GM18519 (cell line): ENCODE data around the gene MRPS31.
"Not testable (repeated sequence)": the region's sequence is repeated elsewhere in the genome, so short reads cannot be mapped to it uniquely, and the experiment has no call there.

Experiments
- ATAC-seq: cut with Tn5 transposase; IDR thresholded peaks from one replicate; pipeline ENCODE4 v1.9.1; 2021; ENCODE audit warnings: mild to moderate bottlenecking, moderate library complexity; ENCODE audit not compliant: unreplicated experiment, low FRiP score

Gene MRPS31

DNA sequence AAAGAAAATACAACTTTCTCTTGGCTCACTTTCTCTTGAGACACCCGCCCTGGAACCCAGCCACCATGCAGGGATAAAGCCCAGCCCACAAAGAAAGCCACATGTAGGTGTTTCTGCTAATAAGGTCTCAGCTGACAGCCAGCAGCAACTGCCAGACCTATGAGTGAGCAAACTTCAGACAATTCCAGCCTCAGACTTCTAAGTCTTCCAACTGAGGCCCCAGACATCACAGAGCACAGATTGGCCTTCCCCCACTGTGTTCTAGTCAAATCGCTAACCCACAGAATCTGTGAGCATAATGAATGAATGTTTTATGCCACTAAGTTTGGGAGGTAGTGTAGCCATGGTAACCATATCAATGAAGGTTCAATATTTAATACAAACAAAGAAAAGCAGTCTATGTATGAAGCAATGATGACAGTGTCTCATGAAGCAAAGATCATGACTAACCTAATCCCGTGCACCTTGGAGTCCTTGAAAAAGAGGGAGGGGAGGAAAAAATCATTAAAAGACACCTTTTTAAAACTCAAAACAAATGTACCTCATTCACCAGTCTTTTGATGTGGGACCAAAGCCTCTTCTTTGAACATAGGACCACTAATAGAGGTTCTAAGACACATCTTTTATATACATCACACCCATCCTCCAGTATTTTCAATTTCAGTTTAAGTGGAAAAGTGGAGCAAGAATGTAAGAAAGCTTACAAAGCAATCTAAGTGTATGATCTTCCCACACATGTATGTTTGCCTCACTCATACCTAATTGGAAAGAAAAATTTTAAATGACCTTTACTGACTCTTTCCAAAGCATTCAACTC lies 6.2 kb downstream of the MRPS31 start:
- ATAC-seq = no peak

DNA sequence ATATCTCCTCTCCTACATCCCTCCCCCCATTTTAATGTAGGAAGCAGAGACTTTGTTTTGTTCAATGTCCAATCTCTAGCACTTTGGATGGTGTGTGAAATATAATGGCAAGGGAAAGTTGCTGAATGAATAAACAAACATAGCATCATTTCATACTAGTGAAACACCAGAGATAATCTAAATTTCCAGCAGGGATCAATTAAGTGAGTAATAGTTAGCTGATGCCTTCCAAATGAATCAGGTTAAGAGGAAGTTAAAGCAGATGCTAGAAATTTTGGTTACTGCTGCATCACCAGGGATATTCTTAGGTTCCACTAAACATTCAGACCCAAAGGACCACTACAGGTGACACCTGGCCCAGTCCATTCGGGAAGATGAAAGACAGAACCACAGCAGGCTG lies 8.1 kb downstream of the MRPS31 start:
- no peak for ATAC-seq

DNA sequence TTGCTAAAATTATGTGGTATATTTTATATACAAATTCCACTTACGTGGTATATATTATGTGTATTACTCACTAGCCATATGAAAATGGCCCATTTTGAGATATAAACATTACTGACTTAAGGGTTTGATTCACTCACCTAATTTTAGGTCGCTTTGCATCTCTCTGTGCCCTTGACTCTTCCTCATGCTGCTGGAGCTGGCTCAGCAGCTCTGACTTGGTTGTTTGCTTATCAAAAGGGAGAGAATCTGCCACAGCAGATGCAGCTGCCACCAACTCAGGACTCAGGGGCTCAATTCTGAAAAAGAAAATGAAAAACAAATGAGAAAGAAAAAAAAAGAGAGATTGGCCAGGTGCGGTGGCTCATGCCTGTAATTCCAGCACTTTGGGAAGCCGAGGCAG lies 12.2 kb downstream of the MRPS31 start:
- ATAC-seq = no peak

DNA sequence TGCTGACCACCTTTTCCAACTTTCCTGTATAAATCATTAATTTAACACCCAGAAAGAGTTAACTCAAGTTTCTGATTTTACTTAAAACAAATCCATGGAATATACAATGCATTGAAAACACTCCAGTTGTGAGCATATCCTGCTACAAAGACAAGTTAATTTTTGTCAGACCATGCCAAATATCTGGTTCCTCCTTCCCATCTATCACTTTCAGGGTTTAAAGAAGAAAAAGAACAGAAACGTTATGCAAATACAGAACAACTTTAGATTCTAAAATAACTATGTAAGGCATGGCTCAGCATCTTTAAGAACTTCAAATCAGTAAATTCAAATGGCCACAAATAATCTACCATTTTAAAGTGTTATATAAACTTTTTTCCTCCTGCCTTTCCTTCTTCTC lies 14.9 kb downstream of the MRPS31 start:
- ATAC-seq = no peak

DNA sequence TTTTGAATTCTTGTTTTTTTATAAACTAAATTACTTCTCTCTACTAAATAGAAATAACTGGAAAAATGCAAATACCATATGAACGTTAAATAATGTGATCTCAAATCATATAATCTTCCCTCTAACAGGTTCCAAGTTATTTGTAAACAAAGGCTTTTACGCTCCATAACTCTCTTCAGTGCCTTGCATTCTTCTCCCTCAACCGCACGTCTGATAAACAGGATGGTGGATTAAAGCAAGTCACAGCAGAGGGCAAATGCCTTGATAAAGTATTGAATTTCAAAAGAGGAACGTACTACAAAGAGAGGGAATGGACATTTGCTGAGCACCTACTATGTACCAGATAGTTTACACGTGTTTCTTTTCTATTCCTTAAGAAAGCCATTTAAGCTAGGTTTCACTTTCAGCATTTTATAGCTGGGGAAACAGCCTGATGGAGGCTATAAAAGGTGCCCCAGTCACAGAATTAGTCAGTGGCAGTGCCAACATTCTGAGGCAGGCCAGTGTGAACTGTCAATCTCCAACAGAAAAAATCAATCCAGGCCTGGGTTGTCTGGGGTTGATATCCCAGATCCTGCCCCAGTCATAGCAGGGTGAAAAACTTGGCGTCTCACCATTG lies 15.8 kb downstream of the MRPS31 start:
- ATAC-seq = no peak

DNA sequence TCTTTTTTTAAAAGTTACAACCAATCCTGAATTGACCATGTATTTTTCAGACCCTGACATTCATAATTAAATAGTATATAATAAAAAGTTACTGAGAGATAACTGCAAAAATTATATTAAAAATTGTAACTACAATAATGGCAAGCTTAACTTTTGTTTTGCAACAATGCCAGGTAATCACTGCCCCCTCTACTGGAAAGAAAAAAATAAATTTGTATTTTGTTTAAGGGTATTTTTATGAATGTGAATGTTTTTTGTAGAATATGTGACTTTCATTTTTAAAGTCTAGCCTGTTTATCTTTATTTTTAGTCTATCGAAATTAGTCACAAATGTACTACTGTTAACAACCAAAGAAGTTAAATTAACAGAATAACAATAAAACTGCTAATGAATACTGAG lies 21.7 kb downstream of the MRPS31 start:
- no peak for ATAC-seq

DNA sequence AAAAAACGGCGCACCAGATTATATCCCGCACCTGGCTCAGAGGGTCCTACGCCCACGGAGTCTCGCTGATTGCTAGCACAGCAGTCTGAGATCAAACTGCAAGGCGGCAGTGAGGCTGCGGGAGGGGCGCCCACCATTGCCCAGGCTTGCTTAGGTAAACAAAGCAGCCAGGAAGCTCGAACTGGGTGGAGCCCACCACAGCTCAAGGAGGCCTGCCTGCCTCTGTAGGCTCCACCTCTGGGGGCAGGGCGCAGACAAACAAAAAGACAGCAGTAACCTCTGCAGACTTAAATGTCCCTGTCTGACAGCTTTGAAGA lies 35.8 kb downstream of the MRPS31 start:
- ATAC-seq = not testable (repeated sequence)

DNA sequence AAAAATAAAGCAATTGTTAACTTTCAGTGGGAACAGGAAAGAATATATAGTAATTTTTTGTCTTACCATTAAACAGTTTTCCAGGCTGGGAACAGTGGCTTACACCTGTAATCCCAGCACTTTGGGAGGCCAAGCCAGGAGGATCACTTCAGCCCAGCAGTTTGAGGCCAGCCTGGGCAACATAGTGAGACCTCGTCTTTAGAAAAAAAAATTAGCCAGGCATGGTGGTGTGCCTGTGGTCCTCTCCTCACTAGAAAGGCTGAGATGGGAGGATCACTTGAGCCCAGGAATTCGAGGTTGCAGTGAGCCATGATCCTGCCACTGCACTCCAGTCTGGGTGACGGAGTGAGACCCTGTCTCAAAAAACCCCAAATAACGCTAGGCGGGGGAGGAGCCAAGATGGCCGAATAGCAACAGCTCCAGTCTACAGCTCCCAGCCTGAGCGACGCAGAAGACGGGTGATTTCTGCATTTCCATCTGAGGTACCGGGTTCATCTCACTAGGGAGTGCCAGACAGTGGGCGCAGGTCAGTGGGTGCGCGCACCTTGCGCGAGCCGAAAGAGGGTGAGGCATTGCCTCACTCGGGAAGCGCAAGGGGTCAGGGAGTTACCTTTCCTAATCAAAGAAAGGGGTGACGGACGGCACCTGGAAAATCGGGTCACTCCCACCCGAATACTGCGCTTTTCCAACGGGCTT lies 36.3 kb downstream of the MRPS31 start:
- not testable (repeated sequence) for ATAC-seq

DNA sequence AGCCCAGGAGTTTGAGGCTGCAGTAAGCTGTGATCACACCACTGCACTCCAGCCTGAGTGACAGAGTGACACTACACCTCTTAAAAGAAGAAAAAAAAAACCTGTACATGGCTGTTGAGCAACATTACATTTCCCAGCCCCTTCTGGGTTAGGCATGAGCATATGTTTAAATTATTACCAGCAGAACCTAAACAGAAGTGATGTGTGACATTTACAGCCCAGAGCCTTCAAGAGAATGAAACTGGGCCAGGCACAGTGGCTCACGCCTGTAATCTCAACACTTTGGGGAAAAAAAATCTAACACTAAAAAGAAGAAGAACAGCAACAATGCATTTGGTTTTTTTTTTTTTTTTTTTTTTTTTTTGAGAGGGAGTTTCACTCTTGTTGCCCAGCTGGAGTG lies 38.3 kb downstream of the MRPS31 start:
- no peak for ATAC-seq

DNA sequence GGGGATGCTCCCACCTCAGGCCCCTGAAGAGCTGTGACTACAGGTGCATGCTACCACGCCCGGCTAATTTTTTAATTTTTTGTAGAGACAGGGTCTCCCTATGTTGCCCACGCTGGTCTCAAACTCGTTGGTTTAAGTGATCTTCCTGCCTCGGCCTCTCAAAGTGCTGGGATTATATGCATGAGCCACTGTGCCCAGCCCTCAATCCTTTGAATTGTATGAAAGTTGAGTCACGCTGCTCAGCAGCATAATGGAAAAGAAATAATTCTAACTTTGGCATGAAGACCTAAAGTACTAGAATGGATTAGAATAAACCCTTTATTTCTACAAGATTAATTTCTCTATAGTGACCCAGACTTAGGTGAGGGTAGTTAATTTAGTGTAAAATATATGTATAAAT lies 42.4 kb downstream of the MRPS31 start:
- no peak for ATAC-seq

DNA sequence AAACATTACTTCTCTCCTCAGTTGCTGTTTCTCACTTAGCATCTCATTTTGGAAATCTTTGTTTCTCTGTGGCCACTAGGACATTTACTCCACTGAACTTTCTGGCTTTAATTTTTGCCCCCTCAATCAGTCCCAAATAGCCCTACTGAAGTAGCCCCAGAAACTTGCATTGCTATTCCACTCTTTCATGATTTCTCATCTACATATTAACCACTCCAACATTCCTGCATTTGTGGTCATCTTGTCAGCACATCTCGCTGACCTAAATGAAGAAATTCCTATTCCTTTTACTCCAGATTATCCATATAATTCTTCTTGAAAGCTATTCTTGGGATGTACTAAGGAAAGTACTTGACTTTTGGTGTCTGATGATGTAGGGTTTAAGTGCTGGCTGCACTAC lies 56.6 kb downstream of the MRPS31 start:
- not testable (repeated sequence) for ATAC-seq

DNA sequence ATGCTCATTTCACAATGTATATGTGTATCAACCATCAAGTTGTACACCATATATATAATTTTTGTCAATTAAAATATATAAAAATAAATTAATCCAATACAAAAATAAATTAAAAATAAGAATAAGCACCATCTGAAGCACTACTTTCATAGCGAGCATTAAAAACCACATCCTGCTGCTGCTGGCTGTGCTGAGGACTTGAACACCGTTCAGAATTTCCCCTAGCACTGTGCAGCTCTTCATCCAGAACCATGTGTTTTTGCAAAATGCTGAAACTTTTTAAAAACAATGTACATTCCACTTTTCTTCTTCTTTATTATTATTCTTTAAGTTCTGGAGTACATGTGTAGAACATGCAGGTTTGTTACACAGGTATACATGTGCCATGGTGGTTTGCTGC lies 64.6 kb downstream of the MRPS31 start:
- no peak for ATAC-seq

DNA sequence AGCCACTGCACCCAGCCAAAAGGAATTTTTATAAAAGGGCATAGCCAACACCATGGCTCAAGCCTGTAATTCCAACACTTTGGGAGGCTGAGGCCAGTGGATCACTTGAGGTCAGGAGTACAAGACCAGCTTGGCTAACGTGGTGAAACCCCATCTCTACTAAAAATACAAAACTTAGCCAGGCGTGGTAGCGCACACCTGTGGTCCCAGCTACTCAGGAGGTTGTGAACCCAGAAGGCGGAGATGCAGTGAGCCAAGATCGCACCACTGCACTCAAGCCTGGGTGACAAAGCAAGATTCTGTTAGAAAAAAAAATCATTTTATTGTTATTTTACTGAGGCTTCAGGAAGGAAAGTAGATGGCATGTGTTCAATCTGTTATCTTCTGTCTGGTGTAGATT lies 73.3 kb downstream of the MRPS31 start:
- ATAC-seq = peak; percentile 55

DNA sequence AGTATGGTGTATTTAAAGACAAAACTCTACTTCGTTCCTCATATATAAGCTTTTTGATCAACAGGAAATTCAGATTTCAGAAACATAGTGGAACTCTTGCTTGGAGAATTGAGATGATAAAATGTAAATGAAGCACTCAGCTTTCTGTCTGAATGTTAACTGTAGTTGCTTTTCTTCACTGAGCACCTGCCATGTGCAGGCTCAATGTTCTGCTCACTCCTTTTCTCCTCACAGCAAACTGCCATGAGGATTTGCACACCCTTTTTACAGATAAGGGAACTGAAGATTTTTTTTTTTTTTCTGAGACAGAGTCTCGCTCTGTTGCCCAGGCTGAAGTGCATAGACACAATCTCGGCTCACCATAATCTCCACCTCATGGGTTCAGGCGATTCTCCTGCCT lies 76.6 kb downstream of the MRPS31 start:
- ATAC-seq = no peak

DNA sequence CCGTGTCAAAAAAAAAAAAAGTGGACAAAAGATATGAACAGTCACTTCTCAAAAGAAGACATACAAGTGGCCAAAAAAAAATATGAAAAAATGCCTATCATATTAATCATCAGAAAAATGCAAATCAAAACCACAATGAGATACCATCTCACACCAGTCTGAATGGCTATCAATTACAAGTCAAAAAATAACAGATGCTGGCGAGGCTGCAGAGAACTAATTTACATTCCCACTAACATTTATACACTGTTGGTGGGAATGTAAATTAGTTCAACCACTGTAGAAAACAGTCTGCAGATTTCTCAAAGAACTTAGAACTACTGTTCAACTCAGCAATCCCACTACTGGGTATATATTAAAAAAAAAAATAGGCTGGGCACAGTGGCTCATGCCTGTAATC lies 78.0 kb downstream of the MRPS31 start:
- no peak for ATAC-seq

DNA sequence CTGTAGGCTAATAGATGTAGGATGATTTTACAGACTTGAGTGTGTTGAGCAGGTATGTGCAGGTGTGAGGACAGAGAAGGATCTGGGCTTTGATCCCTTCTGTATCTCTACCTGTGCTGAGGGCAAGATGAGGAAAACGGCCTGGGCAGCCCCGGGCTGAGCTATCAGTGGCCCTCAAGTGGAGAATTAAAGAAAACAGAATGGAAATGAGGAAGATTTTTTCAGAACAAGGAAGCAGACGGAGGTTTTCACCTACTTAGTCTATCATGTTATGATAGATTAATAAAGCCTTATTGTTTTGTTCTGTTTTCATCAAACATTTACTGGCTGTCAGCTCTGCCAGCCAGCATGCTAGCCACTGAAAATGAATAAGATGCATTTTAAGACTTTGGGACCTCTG lies 82.2 kb downstream of the MRPS31 start:
- ATAC-seq = no peak

DNA sequence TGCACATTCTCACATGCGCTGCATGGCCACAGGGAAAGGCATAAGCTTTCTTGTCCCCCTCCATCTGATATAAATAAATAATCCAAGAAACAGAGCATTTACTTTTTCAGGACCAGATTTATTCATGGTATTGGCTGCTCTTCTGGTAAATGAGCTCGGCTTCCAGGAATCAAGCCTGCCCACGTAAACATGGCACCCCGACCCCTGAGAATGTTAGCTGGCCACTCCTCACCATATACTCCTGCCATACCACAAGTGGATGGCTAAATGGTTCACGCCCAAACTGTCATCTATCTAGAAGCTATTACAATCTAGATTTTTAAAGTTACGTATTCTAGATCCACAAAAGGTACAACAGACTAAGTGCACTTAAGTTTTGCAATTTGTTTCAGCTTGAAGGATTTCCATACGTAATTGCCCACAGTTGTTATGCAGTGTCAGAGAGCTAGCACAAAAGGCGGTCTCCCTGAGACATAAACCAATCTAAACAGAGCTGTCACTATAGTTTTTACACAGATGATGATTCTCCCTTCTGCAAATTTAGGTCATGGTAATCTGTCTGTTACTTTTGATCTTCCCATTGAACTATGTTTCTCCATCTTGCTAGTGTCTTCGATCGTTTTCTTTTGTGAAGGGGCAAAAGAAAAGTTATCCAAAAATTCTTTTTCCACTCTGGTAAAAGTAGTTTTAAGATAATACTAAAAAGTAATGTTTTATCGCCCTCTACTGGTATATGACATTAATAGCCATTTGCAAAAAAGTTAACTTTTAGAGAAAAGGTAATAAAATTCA lies 88.3 kb downstream of the MRPS31 start:
- ATAC-seq = no peak

DNA sequence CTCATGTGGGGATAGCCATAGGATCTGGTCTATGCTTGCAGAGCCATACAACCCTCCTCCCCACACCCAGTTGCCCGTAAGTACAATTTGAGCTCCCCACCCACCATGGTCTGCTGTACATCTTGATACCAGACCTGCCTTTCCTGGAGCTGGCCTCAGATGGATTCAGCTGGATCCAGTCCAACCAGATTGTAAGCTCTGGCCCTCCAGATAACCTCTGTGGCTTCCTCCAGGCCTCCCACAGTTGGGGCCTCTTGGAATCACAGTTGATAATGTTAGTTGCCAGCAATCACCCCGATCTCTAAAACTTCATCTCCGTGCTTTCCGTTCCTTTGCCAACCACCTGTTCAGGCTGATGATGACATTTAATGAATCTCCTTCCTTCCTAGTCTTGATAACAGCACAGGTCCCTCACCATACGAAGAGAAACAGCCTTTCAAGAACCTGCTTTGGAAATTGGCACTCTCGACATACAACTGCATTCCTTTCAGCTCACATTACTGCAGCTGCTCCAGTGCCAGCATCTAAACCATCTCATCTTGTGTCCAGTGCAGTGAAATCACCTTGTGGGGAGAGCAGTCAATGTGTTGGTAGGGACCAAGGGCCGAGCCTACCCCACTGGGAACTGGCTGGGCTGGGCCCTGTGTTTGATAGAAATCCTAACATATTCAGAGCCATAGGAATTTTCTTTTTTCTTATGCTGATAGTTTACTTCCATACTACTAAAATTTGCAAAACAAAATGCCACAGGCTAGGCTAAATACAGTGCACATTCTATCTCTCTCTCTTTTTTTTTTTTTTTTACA lies 89.4 kb downstream of the MRPS31 start:
- no peak for ATAC-seq

DNA sequence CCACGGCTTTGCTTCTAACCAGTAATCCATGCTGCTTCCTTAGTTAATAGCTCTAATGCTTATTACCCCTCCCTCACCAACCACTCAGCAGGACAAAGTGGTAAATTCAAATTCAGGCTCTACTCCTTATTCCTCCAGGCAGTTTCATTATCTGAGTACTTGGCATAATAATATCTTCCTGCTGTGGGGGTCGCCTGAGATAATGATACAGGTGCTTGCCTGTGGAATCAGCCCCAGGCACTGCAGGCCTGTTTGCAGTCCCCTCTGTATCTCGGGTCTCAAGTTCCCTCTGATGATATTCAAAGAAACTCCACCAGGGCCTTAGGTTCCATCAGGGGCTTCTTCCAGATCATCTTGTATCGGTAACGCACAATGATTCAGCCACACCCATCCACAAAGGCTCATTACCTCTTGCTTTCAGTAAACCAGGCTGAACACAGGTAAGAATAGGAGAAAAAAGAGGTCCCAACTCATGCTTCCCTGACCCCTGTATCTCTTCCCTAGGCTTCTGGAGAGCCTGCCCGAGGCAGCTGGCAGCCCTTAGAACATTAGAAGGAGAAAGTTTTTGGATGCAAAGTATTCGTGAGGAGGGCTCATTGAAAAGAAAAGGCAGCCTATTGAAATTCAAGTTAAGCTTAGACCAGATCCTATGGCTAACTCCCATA lies 90.2 kb downstream of the MRPS31 start:
- ATAC-seq = no peak

DNA sequence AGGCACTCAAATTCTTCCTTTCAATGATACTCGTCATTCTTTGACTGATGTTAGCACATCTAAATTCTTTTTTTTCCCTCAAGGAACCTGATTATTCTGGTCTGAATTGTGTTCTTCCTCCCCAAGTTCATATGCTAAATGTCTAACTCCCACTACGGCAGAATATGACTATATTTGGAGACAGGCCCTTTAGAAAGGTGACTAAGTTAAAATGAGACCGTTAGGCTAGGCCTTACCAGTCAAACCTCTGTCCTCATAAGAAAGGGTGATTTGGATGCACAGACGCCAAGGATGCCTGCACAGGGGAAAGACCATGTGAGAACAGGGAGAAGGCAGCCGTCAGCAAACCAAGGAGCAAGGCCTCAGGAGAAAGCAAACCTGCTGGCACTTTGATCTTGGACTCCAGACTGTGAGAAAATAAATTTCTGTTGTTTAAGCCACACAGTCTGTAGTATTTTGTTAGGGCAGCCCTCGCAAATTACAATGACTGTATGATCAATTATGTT lies 91.5 kb downstream of the MRPS31 start:
- ATAC-seq = no peak
